ENCODE measurements around the gene CLDND1. TPM values are rescaled to one million over a fixed set of nuclear protein-coding genes. Genes with fewer than 3 reads are reported as not detected.
A peak's percentile ranks its signal among the peaks of the same experiment; 100 is the strongest.
"Not testable (repeated sequence)": the region's sequence is repeated elsewhere in the genome, so short reads cannot be mapped to it uniquely, and the experiment has no call there.

Gene CLDND1
- total RNA-seq, 4 donors from 2014 or later: 80.0 to 192 (median 109) TPM

GRCh38 chr3:98564282-98565005, 41.7 kb upstream of the CLDND1 start:
- intact Hi-C loops (cut with DNase I): no loop called here
- Histone ChIP-seq H3K4me3 (no peak overlapping the region), H3K36me3 (no peaks in the 10 kb centered on the region), H3K27me3 (no peaks in the 10 kb centered on the region), H3K27ac (peak overlapping the region in 1 of 4 donors; percentile 18), H3K4me1 (no peaks in the 10 kb centered on the region), H3K9me3 (no peaks in the 10 kb centered on the region)
- 74 to 75% methylated on average over 5 to 7 of the region's 7 CpGs for WGBS, 2 donors
- TF ChIP-seq, protein P1, sequence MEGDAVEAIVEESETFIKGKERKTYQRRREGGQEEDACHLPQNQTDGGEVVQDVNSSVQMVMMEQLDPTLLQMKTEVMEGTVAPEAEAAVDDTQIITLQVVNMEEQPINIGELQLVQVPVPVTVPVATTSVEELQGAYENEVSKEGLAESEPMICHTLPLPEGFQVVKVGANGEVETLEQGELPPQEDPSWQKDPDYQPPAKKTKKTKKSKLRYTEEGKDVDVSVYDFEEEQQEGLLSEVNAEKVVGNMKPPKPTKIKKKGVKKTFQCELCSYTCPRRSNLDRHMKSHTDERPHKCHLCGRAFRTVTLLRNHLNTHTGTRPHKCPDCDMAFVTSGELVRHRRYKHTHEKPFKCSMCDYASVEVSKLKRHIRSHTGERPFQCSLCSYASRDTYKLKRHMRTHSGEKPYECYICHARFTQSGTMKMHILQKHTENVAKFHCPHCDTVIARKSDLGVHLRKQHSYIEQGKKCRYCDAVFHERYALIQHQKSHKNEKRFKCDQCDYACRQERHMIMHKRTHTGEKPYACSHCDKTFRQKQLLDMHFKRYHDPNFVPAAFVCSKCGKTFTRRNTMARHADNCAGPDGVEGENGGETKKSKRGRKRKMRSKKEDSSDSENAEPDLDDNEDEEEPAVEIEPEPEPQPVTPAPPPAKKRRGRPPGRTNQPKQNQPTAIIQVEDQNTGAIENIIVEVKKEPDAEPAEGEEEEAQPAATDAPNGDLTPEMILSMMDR (IDR thresholded peaks at IDR 0.05): no peak
- TF ChIP-seq POLR2A (IDR thresholded peaks at IDR 0.05): no peak
- DNase-seq: no peak

DNA sequence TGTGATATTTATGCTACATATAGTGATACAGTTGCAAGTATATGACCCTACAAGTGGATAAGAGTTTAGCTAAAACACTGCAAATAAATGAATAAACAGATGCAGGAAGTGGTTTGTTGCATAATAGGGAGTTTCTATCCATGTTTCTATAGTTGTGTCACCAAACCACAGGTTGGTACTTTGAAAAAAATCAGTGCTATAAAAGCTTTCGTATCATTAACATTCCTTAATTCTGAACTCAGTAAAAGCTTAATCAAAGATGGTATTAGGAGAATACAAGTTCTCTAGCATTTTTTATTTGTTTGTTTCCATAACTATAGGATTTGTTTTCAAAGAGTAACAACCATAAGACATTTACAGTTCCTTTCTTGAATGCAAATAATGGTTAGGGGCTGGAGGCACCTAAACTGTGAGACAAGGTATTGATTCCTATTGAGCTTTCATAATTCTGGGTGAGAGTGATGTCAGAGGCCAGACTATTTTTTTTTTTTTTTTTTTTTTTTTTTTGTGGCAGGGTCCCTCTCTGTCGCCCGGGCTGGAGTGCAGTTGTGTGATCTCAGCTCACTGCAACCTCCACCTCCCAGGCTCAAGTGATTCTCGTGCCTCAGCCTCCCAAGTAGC, 41.1 kb upstream of the CLDND1 start:
- H3K36me3 ChIP-seq: no peaks in the 10 kb centered on the region
- 50 to 71% methylated on average over 3 to 4 of the region's 4 CpGs for WGBS, 2 donors
- no peak for TF ChIP-seq POLR2A (IDR thresholded peaks at IDR 0.05)
- TF ChIP-seq, protein P1 (IDR thresholded peaks at IDR 0.05): no peak
- H3K4me3 ChIP-seq: no peak overlapping the region
- intact Hi-C loops (cut with DNase I): no loop called here
- no peak for DNase-seq
- peak overlapping the region in 1 of 4 donors; percentile 33 for H3K27ac ChIP-seq
- H3K9me3 ChIP-seq: no peaks in the 10 kb centered on the region
- no peaks in the 10 kb centered on the region for H3K27me3 ChIP-seq
- no peaks in the 10 kb centered on the region for H3K4me1 ChIP-seq

DNA sequence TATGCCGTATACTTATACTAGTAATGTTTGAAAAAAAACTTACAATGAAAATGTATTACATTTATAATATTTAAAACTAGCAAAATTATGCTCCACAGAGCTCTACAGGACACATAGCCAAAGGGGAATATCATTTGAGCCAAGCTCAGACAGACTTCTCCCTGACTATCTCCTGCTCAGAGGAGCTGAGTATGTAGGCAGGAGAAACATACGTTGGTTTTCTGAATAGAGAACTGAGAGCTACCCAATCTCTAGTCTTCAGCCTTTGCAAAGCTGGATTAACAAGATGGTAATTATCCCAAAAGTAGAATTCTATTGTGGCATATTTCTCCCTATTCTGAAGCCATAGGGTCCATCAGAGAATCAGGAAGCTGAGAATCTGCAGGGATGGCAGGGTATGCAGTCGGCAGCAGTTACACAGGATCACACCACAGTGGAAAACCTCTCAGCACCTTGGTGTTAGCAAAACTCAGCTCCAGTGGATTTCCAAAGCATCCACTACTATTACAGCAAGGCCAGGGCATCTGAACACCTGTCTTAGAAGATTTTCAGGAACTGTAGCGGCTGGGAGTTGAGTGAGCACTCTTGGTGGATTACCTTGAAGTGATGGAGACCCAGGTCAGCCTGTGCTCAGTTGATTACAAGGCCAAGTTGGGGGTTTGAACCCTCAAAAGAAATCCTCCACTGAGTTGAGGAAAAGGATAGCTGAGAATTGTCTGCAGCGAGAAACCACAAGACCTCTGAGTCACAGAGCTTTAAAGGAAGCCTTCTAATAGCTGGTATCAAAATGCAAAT, 39.2 kb upstream of the CLDND1 start:
- Histone ChIP-seq H3K4me3 (no peak overlapping the region), H3K4me1 (peaks cover 0 to 2% (median 0%) of the 10 kb centered on the region in 3 donors), H3K36me3 (no peaks in the 10 kb centered on the region), H3K27me3 (no peaks in the 10 kb centered on the region), H3K27ac (no peak overlapping the region), H3K9me3 (no peaks in the 10 kb centered on the region)
- DNase-seq: no peak
- intact Hi-C loops (cut with DNase I): no loop called here
- WGBS, 2 donors: 74 to 75% methylated on average over 5 of the region's 5 CpGs
- TF ChIP-seq, protein P1 (IDR thresholded peaks at IDR 0.05): no peak

GRCh38 chr3:98560911-98561310, 38.2 kb upstream of the CLDND1 start:
- WGBS, 2 donors: 75 to 88% methylated on average over 2 of the region's 2 CpGs
- no peaks in the 10 kb centered on the region for H3K9me3 ChIP-seq
- H3K36me3 ChIP-seq: no peaks in the 10 kb centered on the region
- H3K4me3 ChIP-seq: no peak overlapping the region
- intact Hi-C loops (cut with DNase I): no loop called here
- peaks cover 0 to 7% (median 0%) of the 10 kb centered on the region in 3 donors for H3K4me1 ChIP-seq
- no peaks in the 10 kb centered on the region for H3K27me3 ChIP-seq
- TF ChIP-seq POLR2A (IDR thresholded peaks at IDR 0.05): no peak
- TF ChIP-seq, protein P1 (IDR thresholded peaks at IDR 0.05): no peak
- no peak for DNase-seq
- H3K27ac ChIP-seq: no peak overlapping the region

GRCh38 chr3:98559769-98560168, 37.1 kb upstream of the CLDND1 start:
- H3K36me3 ChIP-seq; H3K4me3 ChIP-seq; H3K4me1 ChIP-seq; intact Hi-C loops (cut with DNase I); H3K9me3 ChIP-seq; H3K27me3 ChIP-seq; DNase-seq; H3K27ac ChIP-seq: not testable (repeated sequence)
- WGBS, 2 donors: 93 to 100% methylated on average over 2 of the region's 2 CpGs

Measured in esophagus squamous epithelium (tissue), 5 donors.